ENCODE measurements around the gene TRPM2.

- TF ChIP-seq CTCF (conservative IDR thresholded peaks at IDR 0.05 in 1 of 2, IDR thresholded peaks at IDR 0.05 in 1 of 2; ENCODE audit: low read depth in 1 of 2, low read length in 2 of 2) = no peak
- TF ChIP-seq EZH2 (IDR thresholded peaks at IDR 0.05; ENCODE audit: low read length, missing control alignments) = no peak
Measured at GRCh38 chr21:44379991-44380865, 26.8 kb downstream of the TRPM2 start.
